BE2C (cell line): Measurements from ENCODE around the gene RFX1.

Source experiments
- DNase-seq: peaks from one replicate; pipeline ENCODE4 v3.0.0-alpha.2; 2020
- H3K27me3 ChIP-seq: fragments of 250-450 bp; sonication (Bioruptor Pico); 2 replicates; pipeline ENCODE4 v1.5.1; 2020; ENCODE audit warnings: mild to moderate bottlenecking
- H3K36me3 ChIP-seq: fragments of 250-450 bp; sonication (Bioruptor Pico); 2 replicates; pipeline ENCODE4 v1.5.1; 2020; ENCODE audit warnings: mild to moderate bottlenecking
- H3K4me1 ChIP-seq: fragments of 250-450 bp; sonication (Bioruptor Pico); 2 replicates; pipeline ENCODE4 v1.5.1; 2020
- H3K4me3 ChIP-seq: 2 replicates; pipeline ENCODE4 v1.5.1; 2011; ENCODE audit warnings: low read depth, low read length
- H3K9me3 ChIP-seq: fragments of 250-450 bp; sonication (Bioruptor Pico); 2 replicates; pipeline ENCODE4 v1.5.1; 2020
- CTCF ChIP-seq: IDR thresholded peaks from 2 replicates; pipeline ENCODE4 v1.5.1; 2012; ENCODE audit warnings: mild to moderate bottlenecking, low read depth, low read length

RFX1 gene

GRCh38 chr19:13986348-13986904, 19.7 kb downstream of the RFX1 start:
- Histone ChIP-seq H3K27me3 (no peaks in the 10 kb centered on the region), H3K9me3 (no peaks in the 10 kb centered on the region), H3K4me1 (peaks cover 25% of the 10 kb centered on the region), H3K4me3 (no peak overlapping the region; the same call in 1 of the 2 replicates), H3K36me3 (no peaks in the 10 kb centered on the region; the same call in 1 of the 2 replicates)
- TF ChIP-seq CTCF, result no peak
- peak; percentile 92 for DNase-seq

GRCh38 chr19:13985771-13986347, 20.3 kb downstream of the RFX1 start:
- no peak overlapping the region; the same call in 1 of the 2 replicates for H3K4me3 ChIP-seq
- no peak for DNase-seq

GRCh38 chr19:13984875-13985741, 21.0 kb downstream of the RFX1 start:
- peaks cover 37% of the 10 kb centered on the region for H3K4me1 ChIP-seq
- H3K27me3 ChIP-seq, result no peaks in the 10 kb centered on the region
- H3K9me3 ChIP-seq, result no peaks in the 10 kb centered on the region
- TF ChIP-seq CTCF, result no peak
- no peak for DNase-seq
- no peaks in the 10 kb centered on the region; the same call in 1 of the 2 replicates for H3K36me3 ChIP-seq
- no peak overlapping the region for H3K4me3 ChIP-seq

More at GRCh38 chr19:13985771-13986347, 20.3 kb downstream of the RFX1 start:
- Histone ChIP-seq H3K4me1 (peaks cover 31% of the 10 kb centered on the region), H3K36me3 (no peaks in the 10 kb centered on the region; the same call in 1 of the 2 replicates), H3K9me3 (no peaks in the 10 kb centered on the region), H3K27me3 (no peaks in the 10 kb centered on the region)
- TF ChIP-seq CTCF, result no peak

- H3K36me3 ChIP-seq, result no peaks in the 10 kb centered on the region; the same call in 1 of the 2 replicates
- TF ChIP-seq CTCF, result no peak
- H3K9me3 ChIP-seq, result no peaks in the 10 kb centered on the region
- no peak overlapping the region for H3K4me3 ChIP-seq
- H3K27me3 ChIP-seq, result no peaks in the 10 kb centered on the region
- no peak for DNase-seq
- peaks cover 46% of the 10 kb centered on the region for H3K4me1 ChIP-seq
Observed at GRCh38 chr19:13984186-13984585, 21.9 kb downstream of the RFX1 start.

DNA sequence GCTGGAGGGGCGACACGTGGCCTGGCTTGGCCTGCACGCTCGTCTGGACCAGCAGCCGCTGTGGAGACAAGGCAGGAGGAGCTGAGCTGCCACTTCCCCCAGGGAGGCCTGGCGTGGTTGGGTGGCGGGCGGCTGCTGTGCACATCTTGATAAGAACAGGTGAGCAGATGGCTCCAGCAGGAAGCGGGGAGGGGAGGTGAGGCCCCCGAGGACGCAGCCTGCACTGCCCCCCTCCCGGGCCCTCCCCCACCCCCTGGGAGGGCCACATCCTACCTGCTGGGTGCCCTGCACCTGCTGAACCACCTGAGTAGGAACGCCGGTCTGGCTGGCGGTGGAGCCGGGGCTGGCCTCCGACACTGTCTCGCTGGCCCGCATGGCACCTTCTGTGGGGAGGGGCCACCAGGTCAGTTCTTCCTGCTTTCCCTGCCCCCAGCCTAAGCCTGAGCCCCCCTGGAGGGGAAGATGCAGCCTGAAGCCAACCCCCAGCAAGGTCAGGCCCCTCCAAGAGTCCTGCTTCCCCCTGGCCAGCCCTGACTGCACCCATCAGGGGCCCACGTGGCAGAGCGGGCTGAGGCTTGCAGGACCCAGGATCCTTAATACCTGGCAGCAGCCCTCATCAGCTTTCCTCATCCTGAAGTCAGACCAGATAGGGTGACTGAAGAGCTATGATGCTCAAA, 22.8 kb downstream of the RFX1 start:
- DNase-seq, result no peak
- H3K4me1 ChIP-seq, result peaks cover 47% of the 10 kb centered on the region

More for the DNA sequence above, 22.8 kb downstream of the RFX1 start:
- Histone ChIP-seq H3K4me3 (no peak overlapping the region), H3K9me3 (no peaks in the 10 kb centered on the region), H3K36me3 (no peaks in the 10 kb centered on the region; the same call in 1 of the 2 replicates), H3K27me3 (no peaks in the 10 kb centered on the region)
- no peak for TF ChIP-seq CTCF
